B cell (primary cell): Measurements from ENCODE around the gene ADH1B.

ENCODE experiments used
- EZH2 ChIP-seq: IDR thresholded peaks from 2 replicates; pipeline ENCODE4 v1.6.1; 2012; ENCODE audit warnings: borderline replicate concordance, low read depth, mild to moderate bottlenecking, moderate library complexity, low read length; ENCODE audit not compliant: insufficient read depth, poor library complexity, severe bottlenecking
- TF ChIP-seq, protein P1 (sequence below): fragments of 200-600 bp; IDR thresholded peaks from one replicate; pipeline ENCODE4 v1.8.0; 2022; ENCODE audit warnings: antibody characterized with exemption, mild to moderate bottlenecking

DNA sequence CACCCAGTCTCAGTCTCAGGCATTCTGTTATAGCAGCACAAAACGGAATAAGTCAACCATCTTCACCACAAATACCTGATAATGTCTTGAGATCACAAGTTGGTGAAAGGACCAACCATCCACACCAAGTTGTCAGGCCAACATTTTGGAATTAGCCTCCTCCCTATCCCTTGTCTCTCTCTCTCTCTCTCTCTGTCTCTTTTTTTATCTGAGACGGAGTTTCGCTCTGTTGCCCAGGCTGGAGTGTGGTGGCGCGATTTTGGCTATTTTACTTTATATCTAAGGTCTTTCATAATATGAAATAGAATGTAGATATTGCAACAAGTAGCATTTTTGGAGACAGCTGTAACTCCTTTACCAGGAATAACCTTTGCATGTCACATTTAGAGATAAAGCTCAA lies 46.2 kb downstream of the ADH1B start:
- TF ChIP-seq, protein P1, sequence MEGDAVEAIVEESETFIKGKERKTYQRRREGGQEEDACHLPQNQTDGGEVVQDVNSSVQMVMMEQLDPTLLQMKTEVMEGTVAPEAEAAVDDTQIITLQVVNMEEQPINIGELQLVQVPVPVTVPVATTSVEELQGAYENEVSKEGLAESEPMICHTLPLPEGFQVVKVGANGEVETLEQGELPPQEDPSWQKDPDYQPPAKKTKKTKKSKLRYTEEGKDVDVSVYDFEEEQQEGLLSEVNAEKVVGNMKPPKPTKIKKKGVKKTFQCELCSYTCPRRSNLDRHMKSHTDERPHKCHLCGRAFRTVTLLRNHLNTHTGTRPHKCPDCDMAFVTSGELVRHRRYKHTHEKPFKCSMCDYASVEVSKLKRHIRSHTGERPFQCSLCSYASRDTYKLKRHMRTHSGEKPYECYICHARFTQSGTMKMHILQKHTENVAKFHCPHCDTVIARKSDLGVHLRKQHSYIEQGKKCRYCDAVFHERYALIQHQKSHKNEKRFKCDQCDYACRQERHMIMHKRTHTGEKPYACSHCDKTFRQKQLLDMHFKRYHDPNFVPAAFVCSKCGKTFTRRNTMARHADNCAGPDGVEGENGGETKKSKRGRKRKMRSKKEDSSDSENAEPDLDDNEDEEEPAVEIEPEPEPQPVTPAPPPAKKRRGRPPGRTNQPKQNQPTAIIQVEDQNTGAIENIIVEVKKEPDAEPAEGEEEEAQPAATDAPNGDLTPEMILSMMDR = no peak
- no peak for TF ChIP-seq EZH2
